ENCODE results near the gene JAKMIP2.
"Not testable (repeated sequence)": the region's sequence is repeated elsewhere in the genome, so short reads cannot be mapped to it uniquely, and the experiment has no call there.

The JAKMIP2 gene

GRCh38 chr5:147639321-147639720, 143.2 kb downstream of the JAKMIP2 start:
- DNase-seq, result no peak

- DNase-seq, result no peak
These were observed 145.9 kb downstream of the JAKMIP2 start for GRCh38 chr5:147636729-147636984.

DNA sequence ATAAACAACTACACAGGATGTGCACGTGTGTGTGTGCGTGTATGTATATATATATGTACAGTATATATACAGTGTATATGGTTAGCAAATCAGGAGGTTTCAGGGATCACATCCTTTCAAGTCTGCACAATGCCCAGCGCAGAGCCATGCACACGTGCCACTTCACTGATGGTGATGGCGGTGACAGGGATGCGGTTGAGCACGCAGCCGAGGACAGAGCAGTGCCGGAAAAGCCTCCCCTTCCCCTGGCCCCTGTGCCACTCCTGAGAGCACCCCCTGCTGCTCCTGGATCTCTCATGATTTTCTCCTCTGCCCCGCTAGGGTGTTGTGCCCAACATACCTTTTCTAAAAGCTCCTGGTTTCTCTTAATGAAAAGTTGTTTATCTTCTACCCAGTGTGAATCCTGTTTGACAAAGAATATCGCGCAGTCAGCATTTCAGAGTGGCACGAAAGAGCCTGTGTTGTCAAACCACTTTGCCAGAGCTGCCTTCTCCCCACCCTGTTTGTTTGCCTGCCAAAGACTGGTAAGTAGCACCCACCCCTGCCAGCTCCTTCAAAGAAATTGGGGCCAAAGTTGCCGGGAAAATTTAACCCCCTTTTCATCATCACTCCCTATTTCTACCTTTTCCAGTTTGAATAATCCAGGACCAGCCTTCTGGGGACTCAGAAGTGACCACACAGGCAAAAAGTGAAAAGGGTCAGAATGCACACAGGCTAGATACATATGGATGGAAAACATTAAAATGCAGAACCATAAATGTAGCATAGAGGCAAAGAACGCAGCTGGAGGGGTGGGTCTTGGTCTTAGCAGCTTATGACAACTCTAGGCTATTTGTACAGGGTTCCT, 146.4 kb downstream of the JAKMIP2 start:
- no peak for DNase-seq

DNA sequence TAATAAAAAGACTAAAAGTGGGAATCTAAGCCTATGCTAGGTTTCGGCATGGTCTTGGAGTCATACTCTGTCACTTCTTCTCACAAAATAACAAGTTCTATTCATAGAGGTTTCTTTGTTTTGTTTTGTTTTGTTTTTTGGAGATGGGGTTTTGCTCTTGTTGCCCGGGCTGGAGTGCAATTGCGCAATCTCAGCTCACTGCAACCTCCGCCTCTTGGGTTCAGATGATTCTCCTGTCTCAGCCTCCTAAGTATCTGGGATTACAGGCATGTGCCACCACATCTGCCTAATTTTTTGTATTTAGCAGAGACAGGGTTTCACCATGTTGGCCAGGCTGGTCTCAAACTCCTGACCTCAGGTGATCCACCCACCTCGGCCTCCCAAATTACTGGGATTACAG, 147.1 kb downstream of the JAKMIP2 start:
- DNase-seq, result not testable (repeated sequence)

- no peak for DNase-seq
These were observed 149.4 kb downstream of the JAKMIP2 start for GRCh38 chr5:147633173-147633572.

GRCh38 chr5:147631428-147632003, 151.0 kb downstream of the JAKMIP2 start:
- no peak for DNase-seq

DNA sequence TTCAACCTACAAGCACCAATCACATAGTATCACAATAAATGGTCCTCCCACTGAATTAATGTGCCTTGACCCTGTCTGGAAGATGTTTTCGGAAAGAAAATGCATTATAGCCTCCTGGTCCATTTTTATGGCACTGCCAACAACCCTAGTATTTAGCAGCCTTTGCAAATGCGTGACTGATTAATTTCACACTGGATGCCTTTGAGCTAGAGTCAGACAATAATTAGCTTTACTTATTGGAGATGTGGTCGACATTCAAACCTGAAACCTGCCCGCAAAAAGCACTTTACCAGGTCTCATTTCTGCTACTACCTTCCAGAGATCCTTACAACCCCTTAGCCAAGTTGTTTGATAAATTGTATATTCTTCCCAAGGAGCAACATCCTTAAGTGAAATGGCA, 153.3 kb downstream of the JAKMIP2 start:
- DNase-seq, result no peak

DNA sequence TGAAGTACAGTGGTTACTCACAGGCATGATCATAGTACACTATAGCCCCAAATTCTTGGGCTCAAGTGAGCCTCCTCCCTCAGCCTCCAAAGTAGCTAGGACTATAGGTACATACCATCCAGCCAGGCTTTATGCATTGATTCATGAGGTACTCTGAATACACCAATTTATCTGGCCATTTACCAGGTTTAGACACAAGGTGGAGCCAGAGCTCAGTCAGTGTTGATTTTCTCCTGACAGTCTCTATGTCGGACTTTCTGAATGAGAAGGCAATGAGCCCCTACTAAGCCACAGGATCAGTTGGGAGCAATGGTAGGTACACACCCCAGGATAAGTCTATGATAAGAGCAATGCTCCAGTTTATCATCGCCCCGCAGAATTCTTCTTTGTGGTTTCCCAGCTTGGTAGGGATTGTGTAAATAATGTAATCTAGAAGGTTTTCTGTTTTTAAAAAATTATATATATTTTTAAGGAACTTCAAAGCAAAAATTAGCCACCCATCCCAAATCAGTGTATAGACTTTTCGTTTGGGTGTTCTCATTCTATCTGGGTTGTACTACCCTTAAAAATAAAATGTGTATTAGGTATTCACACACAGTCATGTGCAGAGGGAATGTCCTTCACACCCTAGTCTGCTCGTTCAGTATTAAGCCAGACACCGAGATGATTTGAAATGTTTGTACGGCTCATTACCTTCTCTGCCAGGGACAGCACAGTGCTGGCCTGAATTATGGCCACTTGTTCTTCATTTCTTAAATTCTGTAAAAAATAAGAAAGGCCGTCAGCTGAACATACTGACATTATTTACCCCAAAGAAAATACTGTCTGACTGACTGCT, 154.3 kb downstream of the JAKMIP2 start:
- peak; percentile 74 to 77 for DNase-seq

- no peak for DNase-seq
These were observed 156.1 kb downstream of the JAKMIP2 start for GRCh38 chr5:147626464-147626863.

- DNase-seq, result no peak
These were observed 161.5 kb downstream of the JAKMIP2 start for GRCh38 chr5:147621016-147621415.

- DNase-seq, result no peak
These were observed 163.1 kb downstream of the JAKMIP2 start for GRCh38 chr5:147619281-147619878.

- no peak for DNase-seq
These were observed 164.7 kb downstream of the JAKMIP2 start for GRCh38 chr5:147617711-147618350.

DNA sequence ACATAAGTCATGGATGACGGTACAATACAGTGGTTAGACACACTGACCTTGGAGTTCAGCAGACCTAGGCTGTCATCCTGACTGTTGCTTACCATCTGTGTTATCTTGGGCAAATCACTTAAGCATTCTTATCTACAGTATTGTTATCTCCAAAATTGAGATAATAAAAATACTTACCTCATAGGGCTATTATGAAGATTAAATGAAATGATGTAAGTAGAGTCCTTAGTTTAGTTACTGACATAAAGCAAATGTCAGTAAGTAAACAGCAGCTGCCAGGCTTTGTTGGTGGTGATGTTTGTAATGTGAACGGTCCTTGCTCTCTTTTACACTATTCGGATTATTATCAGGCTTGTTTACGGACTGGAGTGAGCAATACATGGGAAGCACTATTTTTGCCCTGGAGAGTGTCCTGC, 165.3 kb downstream of the JAKMIP2 start:
- no peak for DNase-seq

GRCh38 chr5:147616421-147616820, 166.1 kb downstream of the JAKMIP2 start:
- DNase-seq, result no peak

DNA sequence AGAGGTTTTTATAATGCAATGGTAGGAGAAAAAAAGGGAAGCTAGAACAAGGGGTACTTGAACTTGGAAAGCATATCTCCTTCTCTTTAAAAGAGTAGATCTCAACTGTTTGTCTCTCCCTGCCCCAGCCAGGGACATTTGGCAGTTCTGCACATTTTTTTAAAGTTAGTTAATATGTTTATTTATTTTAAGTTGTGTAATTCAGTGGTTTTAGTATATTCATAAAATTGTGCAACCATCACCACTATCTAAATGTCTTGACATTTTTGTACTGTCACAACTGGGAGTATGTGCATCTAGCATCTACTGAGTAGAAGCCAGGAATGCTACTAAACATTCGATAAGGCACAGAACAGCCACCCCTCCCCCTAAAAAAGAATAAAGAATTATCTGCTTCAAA, 169.2 kb downstream of the JAKMIP2 start:
- DNase-seq, result no peak

- DNase-seq, result no peak
These were observed 171.0 kb downstream of the JAKMIP2 start for GRCh38 chr5:147611483-147611882.

- no peak for DNase-seq
These were observed 171.7 kb downstream of the JAKMIP2 start for GRCh38 chr5:147610798-147611197.

DNA sequence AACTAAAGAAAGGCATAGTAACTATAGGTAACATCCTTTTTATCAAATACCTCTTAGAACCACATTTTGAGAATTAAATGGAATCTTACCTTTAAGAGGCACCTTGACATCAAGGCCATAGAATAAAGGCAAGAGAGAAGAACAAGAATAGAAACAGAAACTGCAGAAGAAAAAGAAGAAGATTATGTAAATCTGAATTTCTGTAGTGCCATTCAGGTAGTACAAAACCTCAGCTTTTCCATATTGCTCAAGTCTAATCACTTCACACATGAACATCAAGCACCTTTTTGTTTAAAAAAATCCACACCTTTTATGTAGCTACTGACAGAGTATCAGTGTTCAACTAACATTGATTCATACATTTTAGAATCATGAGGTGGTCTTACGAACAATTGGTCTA, 180.9 kb downstream of the JAKMIP2 start:
- no peak for DNase-seq

DNA sequence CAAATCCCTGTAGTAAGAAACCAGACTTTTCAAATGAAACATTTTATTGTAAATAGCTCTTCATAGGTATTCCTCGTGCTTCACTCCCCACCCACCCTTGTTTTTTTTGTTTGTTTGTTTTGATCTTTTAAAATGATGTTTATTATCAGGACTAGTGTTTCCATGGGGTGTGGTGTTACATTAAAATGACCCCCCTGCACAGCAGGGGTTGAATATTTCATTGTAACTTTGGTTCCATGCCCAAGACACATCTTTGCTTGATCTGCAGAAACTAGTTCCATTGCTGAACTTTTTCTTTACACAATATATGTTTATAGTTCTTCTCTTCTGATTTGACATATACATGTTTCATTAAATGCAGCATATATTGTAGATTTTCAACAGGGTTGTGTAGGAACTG, 191.4 kb downstream of the JAKMIP2 start:
- no peak for DNase-seq

- no peak for DNase-seq
These were observed 192.4 kb downstream of the JAKMIP2 start for GRCh38 chr5:147590096-147590495.

- DNase-seq, result no peak
These were observed 195.7 kb downstream of the JAKMIP2 start for GRCh38 chr5:147586832-147587231.

DNA sequence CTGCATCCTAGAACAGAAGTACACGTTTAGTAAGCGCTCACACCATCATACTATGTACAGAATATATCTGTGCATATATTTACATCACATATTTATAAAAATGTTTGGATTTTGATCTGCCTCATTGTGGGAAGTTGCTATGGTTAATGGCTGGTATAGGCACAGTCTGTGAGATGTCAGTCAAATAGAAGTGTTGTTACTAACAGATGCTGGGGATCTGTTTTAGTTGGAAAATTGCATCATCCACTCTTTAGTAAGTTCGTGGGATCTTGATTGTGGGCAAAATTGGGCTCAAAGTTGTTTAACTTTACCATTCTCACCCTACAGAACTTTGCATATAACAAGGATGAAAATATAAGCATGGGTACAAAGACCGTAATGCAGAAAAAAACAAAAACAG, 196.3 kb downstream of the JAKMIP2 start:
- DNase-seq, result no peak

DNA sequence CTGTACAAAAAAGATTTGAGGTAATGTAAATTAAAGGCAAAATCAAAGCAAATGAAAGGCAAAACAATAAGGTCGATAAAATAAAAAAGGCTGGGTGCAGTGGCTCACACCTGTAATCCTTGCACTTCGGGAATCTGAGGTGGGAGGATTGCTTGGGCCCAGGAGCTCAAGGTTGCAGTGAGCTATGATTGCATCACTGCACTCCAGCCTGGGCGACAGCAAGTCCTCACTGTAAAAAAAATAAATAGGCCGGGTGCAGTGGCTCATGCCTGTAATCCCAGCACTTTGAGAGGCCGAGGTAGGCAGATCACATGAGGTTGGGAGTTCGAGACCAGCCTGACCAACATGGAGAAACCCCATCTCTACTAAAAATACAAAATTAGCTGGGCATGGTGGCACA, 200.3 kb downstream of the JAKMIP2 start:
- not testable (repeated sequence) for DNase-seq
